Karpas-422 (cell line): Measurements from ENCODE around the gene HNRNPA3. TPM values are rescaled to one million over a fixed set of nuclear protein-coding genes. Genes with fewer than 3 reads are reported as not detected.

Source experiments
- DNase-seq: peaks from one replicate; pipeline ENCODE4 v3.0.0-alpha.2; 2015
- H2AFZ ChIP-seq: fragments of 200-600 bp; sonication (generic); 2 replicates; pipeline ENCODE4 v1.6.1; 2014; ENCODE audit warnings: antibody characterized with exemption, low read length, mixed read lengths
- H3K27ac ChIP-seq: fragments of 200-600 bp; sonication (generic); 2 replicates; pipeline ENCODE4 v1.5.1; 2014; ENCODE audit warnings: mild to moderate bottlenecking, low read length, moderate library complexity
- H3K27me3 ChIP-seq: fragments of 200-600 bp; sonication (generic); 2 replicates; pipeline ENCODE4 v1.6.1; 2014; ENCODE audit warnings: low read length, mixed read lengths
- H3K36me3 ChIP-seq: fragments of 200-600 bp; sonication (generic); 2 replicates; pipeline ENCODE4 v1.6.1; 2014; ENCODE audit warnings: low read length, mixed read lengths; ENCODE audit not compliant: insufficient read depth
- H3K4me1 ChIP-seq: fragments of 200-600 bp; sonication (generic); 2 replicates; pipeline ENCODE4 v1.6.1; 2014; ENCODE audit warnings: mild to moderate bottlenecking, low read length, mixed read lengths
- H3K4me2 ChIP-seq: fragments of 200-600 bp; sonication (generic); 2 replicates; pipeline ENCODE4 v1.6.1; 2014; ENCODE audit warnings: low read length, low read depth, mild to moderate bottlenecking; ENCODE audit not compliant: poor library complexity, severe bottlenecking
- H3K4me3 ChIP-seq: fragments of 200-600 bp; sonication (generic); 2 replicates; pipeline ENCODE4 v1.5.1; 2014; ENCODE audit warnings: mild to moderate bottlenecking, antibody characterized with exemption, low read length, mixed read lengths
- H3K79me2 ChIP-seq: fragments of 200-600 bp; sonication (generic); 2 replicates; pipeline ENCODE4 v1.6.1; 2014; ENCODE audit warnings: mild to moderate bottlenecking, low read length, mixed read lengths
- H3K9ac ChIP-seq: fragments of 200-600 bp; sonication (generic); 2 replicates; pipeline ENCODE4 v1.6.0; 2014; ENCODE audit warnings: low read length
- H3K9me2 ChIP-seq: fragments of 200-600 bp; sonication (generic), shearing (Covaris generic); replicated peaks from 2 replicates; pipeline ENCODE4 v1.6.0; 2014; ENCODE audit warnings: mild to moderate bottlenecking, low read length, moderate library complexity; ENCODE audit not compliant: insufficient read depth
- H3K9me3 ChIP-seq: fragments of 300-700, 200-600 bp; sonication (generic); 2 replicates; pipeline ENCODE4 v1.6.1; 2014; ENCODE audit warnings: low read length, mixed read lengths
- H4K20me1 ChIP-seq: fragments of 200-600 bp; sonication (generic); 2 replicates; pipeline ENCODE4 v1.6.1; 2014; ENCODE audit warnings: mild to moderate bottlenecking, antibody characterized with exemption, low read length, low read depth; ENCODE audit not compliant: insufficient read depth
- total RNA-seq: library from RNA; depleted of rRNA; stranded (reverse); fragments of >200 nt; shearing (Covaris generic); gene quantifications from 2 replicates; pipeline ENCODE4 v1.2.3, GENCODE V29; 2014; ENCODE audit warnings: low replicate concordance

The HNRNPA3 gene
- total RNA-seq, 1 experiment from 2014 or later: 51.7 TPM

- Histone ChIP-seq H3K4me3 (0 out of 2 replicates have a peak overlapping the region, but pooled peaks have one; percentile 7), H3K4me1 (peaks cover 75% of the 10 kb centered on the region), H2AFZ (no peak overlapping the region), H3K27ac (peak overlapping the region; percentile 54), H3K9ac (no peak overlapping the region), H3K4me2 (peak overlapping the region; percentile 20), H4K20me1 (peaks cover 81% of the 10 kb centered on the region), H3K9me3 (no peaks in the 10 kb centered on the region), H3K9me2 (no peaks in the 10 kb centered on the region), H3K79me2 (peaks cover 100% of the 10 kb centered on the region), H3K27me3 (no peaks in the 10 kb centered on the region), H3K36me3 (peaks cover 44% of the 10 kb centered on the region)
- DNase-seq: no peak
Measured at GRCh38 chr2:177257471-177257870, 44.9 kb downstream of the HNRNPA3 start.

GRCh38 chr2:177258059-177258458 is 45.5 kb downstream of the HNRNPA3 start:
- Histone ChIP-seq H3K9ac (no peak overlapping the region), H2AFZ (no peak overlapping the region), H3K4me1 (peaks cover 72% of the 10 kb centered on the region), H3K4me3 (no peak overlapping the region), H3K9me2 (no peaks in the 10 kb centered on the region), H3K79me2 (peaks cover 100% of the 10 kb centered on the region), H3K4me2 (no peak overlapping the region), H4K20me1 (peaks cover 79% of the 10 kb centered on the region), H3K36me3 (peaks cover 44% of the 10 kb centered on the region), H3K27ac (0 out of 2 replicates have a peak overlapping the region, but pooled peaks have one; percentile 54), H3K9me3 (no peaks in the 10 kb centered on the region), H3K27me3 (no peaks in the 10 kb centered on the region)
- DNase-seq: no peak

GRCh38 chr2:177260379-177260778 is 47.8 kb downstream of the HNRNPA3 start:
- peaks cover 91% of the 10 kb centered on the region for H3K79me2 ChIP-seq
- no peak overlapping the region for H3K4me3 ChIP-seq
- H3K9ac ChIP-seq: no peak overlapping the region
- H3K4me2 ChIP-seq: no peak overlapping the region
- peak overlapping the region; percentile 52; the same call in 1 of the 2 replicates for H3K27ac ChIP-seq
- no peaks in the 10 kb centered on the region for H3K27me3 ChIP-seq
- peaks cover 53% of the 10 kb centered on the region for H3K4me1 ChIP-seq
- peaks cover 57% of the 10 kb centered on the region for H4K20me1 ChIP-seq
- H3K9me2 ChIP-seq: no peaks in the 10 kb centered on the region
- H3K9me3 ChIP-seq: no peaks in the 10 kb centered on the region
- H2AFZ ChIP-seq: no peak overlapping the region
- H3K36me3 ChIP-seq: peaks cover 44% of the 10 kb centered on the region
- no peak for DNase-seq

GRCh38 chr2:177261116-177262060 is 48.8 kb downstream of the HNRNPA3 start:
- H3K4me2 ChIP-seq: peak overlapping the region; percentile 93
- peak overlapping the region; percentile 85 for H3K27ac ChIP-seq
- no peaks in the 10 kb centered on the region for H3K9me3 ChIP-seq
- H3K4me3 ChIP-seq: peak overlapping the region; percentile 77
- H3K36me3 ChIP-seq: peaks cover 44% of the 10 kb centered on the region
- H3K9me2 ChIP-seq: no peaks in the 10 kb centered on the region
- peaks cover 81% of the 10 kb centered on the region for H3K79me2 ChIP-seq
- H3K27me3 ChIP-seq: no peaks in the 10 kb centered on the region
- peaks cover 53% of the 10 kb centered on the region for H4K20me1 ChIP-seq
- peak overlapping the region; percentile 98 for H3K9ac ChIP-seq
- no peak for DNase-seq
- no peak overlapping the region for H2AFZ ChIP-seq
- peaks cover 53% of the 10 kb centered on the region for H3K4me1 ChIP-seq

GRCh38 chr2:177262092-177262491 is 49.5 kb downstream of the HNRNPA3 start:
- Histone ChIP-seq H3K4me2 (peak overlapping the region; percentile 93), H3K9me2 (no peaks in the 10 kb centered on the region), H3K4me1 (peaks cover 49% of the 10 kb centered on the region), H3K27me3 (no peaks in the 10 kb centered on the region), H3K9me3 (no peaks in the 10 kb centered on the region), H3K79me2 (peaks cover 74% of the 10 kb centered on the region), H3K27ac (peak overlapping the region; percentile 85), H2AFZ (no peak overlapping the region), H3K4me3 (peak overlapping the region; percentile 77), H3K9ac (peak overlapping the region; percentile 98), H3K36me3 (peaks cover 44% of the 10 kb centered on the region), H4K20me1 (peaks cover 46% of the 10 kb centered on the region)
- no peak for DNase-seq

- Histone ChIP-seq H3K9ac (peak overlapping the region; percentile 98), H3K9me3 (no peaks in the 10 kb centered on the region), H3K9me2 (no peaks in the 10 kb centered on the region), H3K79me2 (peaks cover 64% of the 10 kb centered on the region), H3K4me3 (peak overlapping the region; percentile 77), H3K4me1 (peaks cover 41% of the 10 kb centered on the region), H3K27ac (peak overlapping the region; percentile 85), H3K36me3 (peaks cover 41% of the 10 kb centered on the region), H3K4me2 (peak overlapping the region; percentile 93), H2AFZ (no peak overlapping the region), H3K27me3 (no peaks in the 10 kb centered on the region), H4K20me1 (peaks cover 37% of the 10 kb centered on the region)
- no peak for DNase-seq
Measured at GRCh38 chr2:177262958-177263450, 50.4 kb downstream of the HNRNPA3 start.

- H3K4me2 ChIP-seq: peak overlapping the region; percentile 93
- DNase-seq: peak; percentile 97
- H3K9me3 ChIP-seq: no peaks in the 10 kb centered on the region
- H3K9ac ChIP-seq: peak overlapping the region; percentile 98
- H3K4me3 ChIP-seq: peak overlapping the region; percentile 77
- H3K9me2 ChIP-seq: no peaks in the 10 kb centered on the region
- H3K36me3 ChIP-seq: peaks cover 37% of the 10 kb centered on the region
- H4K20me1 ChIP-seq: peaks cover 33% of the 10 kb centered on the region
- no peaks in the 10 kb centered on the region for H3K27me3 ChIP-seq
- H2AFZ ChIP-seq: no peak overlapping the region
- peaks cover 58% of the 10 kb centered on the region for H3K79me2 ChIP-seq
- H3K27ac ChIP-seq: peak overlapping the region; percentile 85
- H3K4me1 ChIP-seq: peaks cover 41% of the 10 kb centered on the region
Measured at GRCh38 chr2:177263451-177264208, 51.0 kb downstream of the HNRNPA3 start.
